Activated T-cell treated with anti-CD3 and anti-CD28 coated beads for 4 hours (primary cell): Measurements from ENCODE around the gene ACTN4.
A peak's percentile ranks its signal among the peaks of the same experiment; 100 is the strongest.

Experiments used
- DNase-seq: peaks from one replicate; pipeline ENCODE4 v3.0.0-alpha.2; 2020

ACTN4 gene

GRCh38 chr19:38698225-38699026, 51.0 kb downstream of the ACTN4 start:
- DNase-seq, result no peak

DNA sequence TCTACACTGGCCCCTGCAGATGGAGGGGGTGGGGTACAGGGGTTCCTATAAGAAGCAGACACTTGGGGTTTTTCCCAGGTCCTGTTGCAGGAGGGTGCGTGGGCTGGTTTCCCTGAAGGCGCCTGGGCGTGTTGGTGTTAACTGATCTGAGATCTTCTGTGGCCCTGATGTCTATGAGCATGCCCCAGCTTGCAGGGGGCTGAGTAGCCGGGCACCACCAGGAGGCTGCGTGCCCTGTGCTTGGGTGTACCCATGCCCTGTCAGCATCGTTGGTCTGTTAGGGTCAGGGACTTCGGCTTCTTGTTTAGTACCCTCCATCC, 51.5 kb downstream of the ACTN4 start:
- peak; percentile 13 for DNase-seq

DNA sequence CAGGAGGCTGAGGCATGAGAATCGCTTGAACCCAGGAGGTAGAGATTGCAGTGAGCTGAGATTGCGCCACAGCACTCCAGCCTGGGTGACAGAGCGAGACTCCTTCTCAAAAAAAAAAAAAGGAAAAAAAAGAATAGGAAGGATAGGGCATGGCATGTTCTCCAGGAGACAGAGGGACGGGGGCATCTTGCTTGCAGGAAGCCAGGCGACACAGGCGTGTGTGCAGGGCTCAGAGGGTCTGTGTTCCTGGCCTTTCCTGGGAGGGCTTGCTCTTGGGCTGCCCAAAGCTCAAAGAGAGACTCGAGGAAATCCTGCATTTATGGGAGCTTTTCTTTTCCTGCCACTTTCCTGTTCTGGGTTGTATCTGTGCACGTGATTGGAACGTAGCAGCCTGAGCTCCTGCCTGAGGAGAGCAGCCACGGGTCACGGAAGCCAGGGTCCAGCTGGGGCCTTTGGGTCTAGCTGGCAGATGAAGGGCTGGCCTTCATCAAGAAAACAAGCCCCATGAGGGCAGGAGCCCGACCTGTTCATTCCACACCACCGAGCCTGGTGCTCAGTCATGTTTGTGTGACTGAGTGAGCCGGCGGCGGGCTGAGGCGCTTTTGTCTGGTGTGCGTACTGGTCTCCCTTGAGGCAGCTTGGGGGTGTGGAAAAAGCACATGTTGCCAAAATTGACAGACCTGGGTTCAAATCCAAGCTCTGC, 52.3 kb downstream of the ACTN4 start:
- no peak for DNase-seq

GRCh38 chr19:38700350-38700901, 53.0 kb downstream of the ACTN4 start:
- no peak for DNase-seq

GRCh38 chr19:38700902-38701454, 53.5 kb downstream of the ACTN4 start:
- DNase-seq, result no peak

GRCh38 chr19:38701455-38702063, 54.1 kb downstream of the ACTN4 start:
- DNase-seq, result no peak

- DNase-seq, result no peak
Measured at GRCh38 chr19:38702278-38702677, 54.8 kb downstream of the ACTN4 start.

DNA sequence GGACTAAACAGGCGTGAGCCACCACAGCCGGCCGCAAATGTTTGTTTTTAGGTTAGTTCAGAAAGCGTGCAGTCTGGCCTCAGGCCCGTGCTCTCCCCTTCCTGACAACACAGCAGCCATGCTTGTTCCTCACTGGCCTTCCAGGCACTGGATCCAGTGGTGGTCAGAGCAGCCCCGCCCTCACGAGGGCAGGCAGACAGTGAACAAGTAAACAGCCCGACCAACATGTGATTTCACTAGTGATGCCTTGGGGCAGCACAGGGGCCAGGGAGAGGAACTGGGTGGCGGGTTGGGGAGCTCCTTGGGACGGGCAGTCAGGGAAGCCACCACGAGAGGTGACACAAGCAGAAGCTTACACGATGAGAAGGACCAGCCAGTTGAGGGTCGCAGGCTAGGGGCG, 56.1 kb downstream of the ACTN4 start:
- no peak for DNase-seq

GRCh38 chr19:38704488-38705026, 57.1 kb downstream of the ACTN4 start:
- no peak for DNase-seq

- no peak for DNase-seq
Measured at GRCh38 chr19:38705197-38706019, 58.0 kb downstream of the ACTN4 start.

DNA sequence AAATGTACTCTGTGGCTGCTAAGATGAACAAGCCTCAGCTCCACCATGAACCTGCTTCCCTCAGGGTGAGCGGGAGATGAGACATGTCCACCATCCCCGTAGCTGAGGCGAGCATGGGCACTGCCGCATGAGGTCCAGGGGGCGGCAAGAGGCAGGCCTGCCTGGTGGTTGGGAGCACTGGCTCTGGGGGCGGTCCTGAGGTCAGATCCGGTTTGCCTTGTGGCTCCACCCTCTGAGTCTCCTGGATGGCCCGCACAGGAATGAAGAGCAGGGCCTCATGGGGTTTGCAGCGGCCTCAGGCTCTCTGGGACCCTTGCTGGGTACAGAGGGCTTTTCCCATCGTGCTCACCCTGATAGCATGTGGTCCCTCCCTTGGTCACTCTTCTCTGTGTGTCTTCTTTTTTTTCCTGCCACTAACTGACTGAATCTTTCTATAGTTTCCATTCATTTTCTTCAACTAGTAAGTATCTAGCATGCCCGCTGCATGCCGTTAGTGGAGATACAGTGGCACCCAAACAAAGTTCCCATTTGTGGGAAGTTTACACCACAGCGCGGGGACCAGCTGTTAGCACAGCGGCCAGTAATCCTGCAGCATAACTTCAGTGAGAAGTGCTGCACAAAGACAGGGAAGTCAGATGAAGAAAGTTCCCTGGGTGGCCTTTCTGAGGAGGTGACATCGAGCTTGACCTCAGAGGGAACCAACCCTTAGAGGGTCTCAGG, 59.5 kb downstream of the ACTN4 start:
- no peak for DNase-seq

DNA sequence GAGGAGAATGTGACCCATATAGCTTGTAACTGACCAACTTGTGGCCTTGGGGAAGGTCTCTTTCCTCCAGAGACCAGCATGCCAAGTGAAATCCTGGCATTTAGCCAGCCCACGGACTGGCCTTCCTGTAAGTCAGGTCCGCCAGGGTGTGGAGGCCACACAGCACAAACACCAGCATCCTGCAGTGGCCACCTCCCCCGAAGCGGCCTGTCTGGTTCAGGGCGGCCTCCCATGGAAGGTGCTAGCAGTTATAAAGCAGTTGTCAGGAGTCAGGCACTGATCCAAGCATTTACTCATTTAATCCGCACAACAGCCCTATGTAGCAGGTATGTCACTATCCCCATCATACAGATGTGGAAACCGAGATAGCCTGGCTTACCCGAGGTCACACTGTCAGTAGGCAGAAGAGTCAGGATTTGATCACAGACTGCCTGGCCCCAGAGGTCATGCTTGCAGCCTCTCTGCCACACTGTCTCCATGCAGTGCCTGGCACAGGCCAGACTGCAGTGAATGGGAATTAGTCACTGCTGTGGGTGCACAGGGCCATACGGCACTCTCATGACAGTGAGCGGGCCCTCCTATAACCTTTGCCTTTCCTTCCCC, 60.2 kb downstream of the ACTN4 start:
- no peak for DNase-seq

- DNase-seq, result no peak
Measured at GRCh38 chr19:38708413-38709024, 61.1 kb downstream of the ACTN4 start.

- no peak for DNase-seq
Measured at GRCh38 chr19:38709119-38709518, 61.7 kb downstream of the ACTN4 start.

- no peak for DNase-seq
Measured at GRCh38 chr19:38709671-38710415, 62.4 kb downstream of the ACTN4 start.

- DNase-seq, result no peak
Measured at GRCh38 chr19:38710416-38710702, 62.9 kb downstream of the ACTN4 start.

- no peak for DNase-seq
Measured at GRCh38 chr19:38710928-38711725, 63.7 kb downstream of the ACTN4 start.

GRCh38 chr19:38711726-38712153, 64.3 kb downstream of the ACTN4 start:
- no peak for DNase-seq

DNA sequence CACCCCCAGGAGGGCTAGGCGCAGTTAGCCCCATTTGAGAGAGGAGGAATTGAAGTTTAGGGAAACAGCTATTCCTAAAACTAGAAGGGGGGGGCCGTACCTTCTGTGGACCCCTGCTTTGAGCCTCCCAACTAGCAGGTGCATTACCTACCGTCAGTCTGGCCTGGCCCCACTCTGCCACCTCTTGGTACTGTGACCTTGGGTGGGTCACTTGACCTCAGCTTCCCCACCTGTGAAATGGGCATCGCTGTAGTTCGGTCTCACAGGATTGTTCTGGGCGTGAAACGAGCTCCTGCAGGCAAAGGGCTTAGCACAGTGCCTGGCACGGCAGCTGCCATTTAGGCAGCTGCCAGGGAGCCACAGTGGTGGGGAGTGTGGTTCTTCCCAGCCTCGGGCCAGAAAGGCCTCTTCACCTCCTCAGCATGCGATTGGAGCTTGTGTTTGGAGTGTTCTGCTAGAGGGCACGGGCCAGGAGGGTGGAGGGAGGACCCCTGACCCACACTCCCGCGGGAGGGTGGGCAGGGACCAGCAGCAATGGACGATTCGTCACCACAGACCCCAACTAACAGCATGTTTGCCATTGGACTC, 64.8 kb downstream of the ACTN4 start:
- DNase-seq, result no peak
